NB4 (cell line): Measurements from ENCODE around the gene C1QC.

Experiments used
- DNase-seq: peaks from one replicate; pipeline ENCODE4 v3.0.0; 2010; ENCODE audit warnings: low read depth
- H3K4me3 ChIP-seq: one replicate; pipeline ENCODE4 v1.5.1; 2011; ENCODE audit warnings: mild to moderate bottlenecking, low read depth, low read length, moderate library complexity
- MAX ChIP-seq: IDR thresholded peaks from 2 replicates; pipeline ENCODE4 v1.6.1; 2011; ENCODE audit warnings: low read depth, low read length
- MYC ChIP-seq: IDR thresholded peaks from 2 replicates; pipeline ENCODE4 v1.6.1; 2011; ENCODE audit warnings: low read depth, low read length
- POLR2A ChIP-seq: IDR thresholded peaks from 2 replicates; pipeline ENCODE4 v1.6.1; 2011; ENCODE audit warnings: mild to moderate bottlenecking; ENCODE audit not compliant: insufficient read length; ENCODE audit errors: extremely low read depth
- TF ChIP-seq, protein P1 (sequence below): IDR thresholded peaks from one replicate; pipeline ENCODE4 v1.5.1; 2012; ENCODE audit warnings: low read depth, low read length

C1QC gene

DNA sequence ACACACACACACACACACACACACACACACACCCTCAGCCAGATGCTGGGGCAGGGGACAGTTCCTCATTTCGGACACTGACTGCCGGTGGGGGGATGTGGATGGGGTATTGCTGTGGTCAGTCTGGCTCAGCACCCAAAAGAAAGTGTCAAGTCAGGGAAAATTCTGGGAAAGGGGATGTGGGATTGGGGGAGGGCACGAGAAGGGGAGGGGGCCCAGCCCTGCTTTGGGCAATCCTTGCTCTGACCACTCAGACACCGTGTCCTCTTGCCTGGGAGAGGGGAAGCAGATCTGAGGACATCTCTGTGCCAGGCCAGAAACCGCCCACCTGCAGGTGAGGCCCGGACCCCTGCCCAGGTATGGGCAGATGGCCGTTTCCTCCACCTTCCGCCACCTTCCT, at the start of gene C1QC:
C1QC (plus strand) TSS at position 253 of the 400 bp plus-strand sequence. CDS start 391 bp downstream, outside the sequence.
- TF ChIP-seq, protein P1, sequence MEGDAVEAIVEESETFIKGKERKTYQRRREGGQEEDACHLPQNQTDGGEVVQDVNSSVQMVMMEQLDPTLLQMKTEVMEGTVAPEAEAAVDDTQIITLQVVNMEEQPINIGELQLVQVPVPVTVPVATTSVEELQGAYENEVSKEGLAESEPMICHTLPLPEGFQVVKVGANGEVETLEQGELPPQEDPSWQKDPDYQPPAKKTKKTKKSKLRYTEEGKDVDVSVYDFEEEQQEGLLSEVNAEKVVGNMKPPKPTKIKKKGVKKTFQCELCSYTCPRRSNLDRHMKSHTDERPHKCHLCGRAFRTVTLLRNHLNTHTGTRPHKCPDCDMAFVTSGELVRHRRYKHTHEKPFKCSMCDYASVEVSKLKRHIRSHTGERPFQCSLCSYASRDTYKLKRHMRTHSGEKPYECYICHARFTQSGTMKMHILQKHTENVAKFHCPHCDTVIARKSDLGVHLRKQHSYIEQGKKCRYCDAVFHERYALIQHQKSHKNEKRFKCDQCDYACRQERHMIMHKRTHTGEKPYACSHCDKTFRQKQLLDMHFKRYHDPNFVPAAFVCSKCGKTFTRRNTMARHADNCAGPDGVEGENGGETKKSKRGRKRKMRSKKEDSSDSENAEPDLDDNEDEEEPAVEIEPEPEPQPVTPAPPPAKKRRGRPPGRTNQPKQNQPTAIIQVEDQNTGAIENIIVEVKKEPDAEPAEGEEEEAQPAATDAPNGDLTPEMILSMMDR: no peak
- TF ChIP-seq MAX (no peak), MYC (no peak), POLR2A (no peak)
- no peak for DNase-seq
- no peak within 1 kb of the TSS for H3K4me3 ChIP-seq

- no peak for DNase-seq
- no peak overlapping the region for H3K4me3 ChIP-seq
- TF ChIP-seq MYC (no peak), MAX (no peak), POLR2A (no peak)
- TF ChIP-seq, protein P1: no peak
Observed at GRCh38 chr1:22594396-22594795, 49.0 kb upstream of the C1QC start.

DNA sequence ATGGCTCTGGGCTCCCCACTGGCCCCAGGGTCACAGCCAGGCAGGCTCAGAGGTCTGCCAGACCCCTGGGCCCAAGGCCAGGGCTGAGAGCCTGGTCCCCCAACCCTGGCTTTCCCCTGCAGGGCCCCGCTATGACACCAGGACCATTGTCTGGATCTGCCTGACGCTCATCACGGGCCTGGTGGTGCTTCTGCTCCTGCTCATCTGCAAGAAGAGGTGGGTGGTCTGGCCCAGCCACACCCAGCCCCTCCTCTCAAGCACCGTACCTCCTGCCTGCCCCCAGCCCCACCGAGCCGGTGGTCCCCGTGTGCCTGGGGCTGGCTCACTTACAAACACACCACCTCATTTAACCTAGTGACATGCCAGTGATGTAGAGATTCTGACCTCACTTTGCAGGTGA, 48.3 kb upstream of the C1QC start:
- H3K4me3 ChIP-seq: no peak overlapping the region
- no peak for DNase-seq
- no peak for TF ChIP-seq MYC
- TF ChIP-seq, protein P1: no peak

GRCh38 chr1:22597301-22597965, 46.0 kb upstream of the C1QC start:
- no peak overlapping the region for H3K4me3 ChIP-seq
- TF ChIP-seq MYC (no peak), POLR2A (no peak), MAX (no peak)
- TF ChIP-seq, protein P1: no peak
- no peak for DNase-seq

- TF ChIP-seq MAX (no peak), MYC (no peak), POLR2A (no peak)
- TF ChIP-seq, protein P1: no peak
Observed at GRCh38 chr1:22597996-22598395, 45.4 kb upstream of the C1QC start.

GRCh38 chr1:22598736-22599135, 44.7 kb upstream of the C1QC start:
- TF ChIP-seq, protein P1: no peak
- no peak for TF ChIP-seq MAX
- no peak for TF ChIP-seq POLR2A
- no peak for TF ChIP-seq MYC
- DNase-seq: no peak
- H3K4me3 ChIP-seq: no peak overlapping the region

More at GRCh38 chr1:22597996-22598395, 45.4 kb upstream of the C1QC start:
- no peak for DNase-seq
- H3K4me3 ChIP-seq: no peak overlapping the region
